ENCODE data around the gene PRKAG2. TPM values are rescaled to one million over a fixed set of nuclear protein-coding genes. Genes with fewer than 3 reads are reported as not detected.
"Not testable (repeated sequence)": the region's sequence is repeated elsewhere in the genome, so short reads cannot be mapped to it uniquely, and the experiment has no call there.

Gene PRKAG2
- total RNA-seq, 2 experiments from 2014 or later, result 16.9 to 18.7 TPM

GRCh38 chr7:151581741-151582140 is 295.2 kb downstream of the PRKAG2 start:
- peaks cover 8% of the 10 kb centered on the region for H3K36me3 Mint-ChIP-seq (ENCODE audit: low read depth)
- H3K4me3 Mint-ChIP-seq, result no peak overlapping the region
- intact Hi-C loops (cut with micrococcal nuclease), result no loop called here
- H3K27ac Mint-ChIP-seq, result no peak overlapping the region
- H3K27me3 Mint-ChIP-seq (ENCODE audit: low read depth), result no peaks in the 10 kb centered on the region
- peaks cover 9% of the 10 kb centered on the region for H3K9me3 Mint-ChIP-seq
- H3K4me1 Mint-ChIP-seq (ENCODE audit: low read depth), result no peaks in the 10 kb centered on the region
- no peak for DNase-seq
- CTCF ChIA-PET, result no interaction called here

GRCh38 chr7:151579644-151580043 is 297.3 kb downstream of the PRKAG2 start:
- CTCF ChIA-PET, result no interaction called here
- intact Hi-C loops (cut with micrococcal nuclease), result loop anchor here (10.0 kb wide), 1 partner anchor 355 kb away; no protein-coding TSS in a partner anchor
- Mint-ChIP-seq H3K9me3 (peaks cover 9% of the 10 kb centered on the region), H3K27me3 (ENCODE audit: low read depth) (no peaks in the 10 kb centered on the region), H3K27ac (no peak overlapping the region), H3K36me3 (ENCODE audit: low read depth) (peaks cover 9% of the 10 kb centered on the region), H3K4me1 (ENCODE audit: low read depth) (no peaks in the 10 kb centered on the region), H3K4me3 (no peak overlapping the region)
- no peak for DNase-seq

- H3K27ac Mint-ChIP-seq, result no peak overlapping the region
- H3K36me3 Mint-ChIP-seq (ENCODE audit: low read depth), result peaks cover 9% of the 10 kb centered on the region
- H3K4me1 Mint-ChIP-seq (ENCODE audit: low read depth), result no peaks in the 10 kb centered on the region
- CTCF ChIA-PET, result interaction anchor here (0.9 to 1.6 kb wide), 3 partner anchors 30 to 423 kb away, joined by 3 to 4 read pairs (median 4); no protein-coding TSS in a partner anchor
- H3K27me3 Mint-ChIP-seq (ENCODE audit: low read depth), result no peaks in the 10 kb centered on the region
- DNase-seq, result no peak
- H3K9me3 Mint-ChIP-seq, result peaks cover 9% of the 10 kb centered on the region
- intact Hi-C loops (cut with micrococcal nuclease), result loop anchor here (10.0 kb wide), 1 partner anchor 359 kb away; no protein-coding TSS in a partner anchor
- no peak overlapping the region for H3K4me3 Mint-ChIP-seq
Measured at GRCh38 chr7:151575410-151575809, 301.5 kb downstream of the PRKAG2 start.

GRCh38 chr7:151573046-151573445 is 303.9 kb downstream of the PRKAG2 start:
- not testable (repeated sequence) for H3K27ac Mint-ChIP-seq; H3K4me1 Mint-ChIP-seq (ENCODE audit: low read depth); H3K4me3 Mint-ChIP-seq; H3K27me3 Mint-ChIP-seq (ENCODE audit: low read depth); H3K9me3 Mint-ChIP-seq; H3K36me3 Mint-ChIP-seq (ENCODE audit: low read depth)
- CTCF ChIA-PET, result interaction anchor here (0.6 to 1.3 kb wide), 3 partner anchors 50 to 1256 kb away, joined by 3 to 5 read pairs (median 5); no protein-coding TSS in a partner anchor
- peak; percentile 27 for DNase-seq
- intact Hi-C loops (cut with micrococcal nuclease), result loop anchor here (5.0 to 10.0 kb wide), 2 partner anchors 134 to 362 kb away; no protein-coding TSS in a partner anchor

- DNase-seq, result no peak
- Mint-ChIP-seq H3K27me3 (ENCODE audit: low read depth) (no peaks in the 10 kb centered on the region), H3K4me1 (ENCODE audit: low read depth) (no peaks in the 10 kb centered on the region), H3K27ac (no peak overlapping the region), H3K4me3 (no peak overlapping the region), H3K9me3 (no peaks in the 10 kb centered on the region), H3K36me3 (ENCODE audit: low read depth) (peaks cover 4% of the 10 kb centered on the region)
- intact Hi-C loops (cut with micrococcal nuclease), result loop anchor here (5.0 to 10.0 kb wide), 2 partner anchors 135 to 363 kb away; no protein-coding TSS in a partner anchor
- CTCF ChIA-PET, result interaction anchor here (0.6 to 1.3 kb wide), 3 partner anchors 51 to 188 kb away, joined by 5 read pairs; no protein-coding TSS in a partner anchor
Measured at GRCh38 chr7:151572136-151572535, 304.8 kb downstream of the PRKAG2 start.

GRCh38 chr7:151571471-151571870 is 305.4 kb downstream of the PRKAG2 start:
- intact Hi-C loops (cut with micrococcal nuclease), result loop anchor here (5.0 to 10.0 kb wide), 2 partner anchors 136 to 363 kb away; no protein-coding TSS in a partner anchor
- Mint-ChIP-seq H3K4me3 (no peak overlapping the region), H3K4me1 (ENCODE audit: low read depth) (no peaks in the 10 kb centered on the region), H3K36me3 (ENCODE audit: low read depth) (peaks cover 4% of the 10 kb centered on the region), H3K9me3 (no peaks in the 10 kb centered on the region), H3K27me3 (ENCODE audit: low read depth) (no peaks in the 10 kb centered on the region), H3K27ac (no peak overlapping the region)
- CTCF ChIA-PET, result interaction anchor here (0.6 to 0.7 kb wide), 2 partner anchors 55 to 546 kb away, joined by 3 to 5 read pairs; no protein-coding TSS in a partner anchor
- DNase-seq, result no peak

GRCh38 chr7:151570366-151570915 is 306.5 kb downstream of the PRKAG2 start:
- Mint-ChIP-seq H3K27ac (no peak overlapping the region), H3K27me3 (ENCODE audit: low read depth) (no peaks in the 10 kb centered on the region), H3K9me3 (no peaks in the 10 kb centered on the region), H3K4me1 (ENCODE audit: low read depth) (no peaks in the 10 kb centered on the region), H3K4me3 (no peak overlapping the region), H3K36me3 (ENCODE audit: low read depth) (peaks cover 3% of the 10 kb centered on the region)
- CTCF ChIA-PET, result interaction anchor here (0.7 to 1.4 kb wide), 4 partner anchors 18 to 189 kb away, joined by 3 to 6 read pairs (median 4); no protein-coding TSS in a partner anchor
- intact Hi-C loops (cut with micrococcal nuclease), result loop anchor here (1.0 to 10.0 kb wide), 4 partner anchors 137 to 364 kb away; no protein-coding TSS in a partner anchor
- DNase-seq, result no peak

GRCh38 chr7:151568956-151569940 is 307.7 kb downstream of the PRKAG2 start:
- DNase-seq, result no peak
- Mint-ChIP-seq H3K4me1 (ENCODE audit: low read depth) (no peaks in the 10 kb centered on the region), H3K27ac (no peak overlapping the region), H3K36me3 (ENCODE audit: low read depth) (peaks cover 3% of the 10 kb centered on the region), H3K27me3 (ENCODE audit: low read depth) (no peaks in the 10 kb centered on the region), H3K4me3 (no peak overlapping the region), H3K9me3 (no peaks in the 10 kb centered on the region)
- CTCF ChIA-PET, result interaction anchor here (0.8 to 1.4 kb wide), 4 partner anchors 51 to 191 kb away, joined by 3 to 6 read pairs (median 4); no protein-coding TSS in a partner anchor
- intact Hi-C loops (cut with micrococcal nuclease), result no loop called here

- peaks cover 3% of the 10 kb centered on the region for H3K36me3 Mint-ChIP-seq (ENCODE audit: low read depth)
- no peak for DNase-seq
- intact Hi-C loops (cut with micrococcal nuclease), result no loop called here
- H3K27ac Mint-ChIP-seq, result no peak overlapping the region
- H3K4me1 Mint-ChIP-seq (ENCODE audit: low read depth), result no peaks in the 10 kb centered on the region
- no peaks in the 10 kb centered on the region for H3K27me3 Mint-ChIP-seq (ENCODE audit: low read depth)
- H3K4me3 Mint-ChIP-seq, result no peak overlapping the region
- H3K9me3 Mint-ChIP-seq, result no peaks in the 10 kb centered on the region
- CTCF ChIA-PET, result interaction anchor here (0.6 to 2.5 kb wide), 2 partner anchors 192 to 735 kb away, joined by 4 to 9 read pairs; no protein-coding TSS in a partner anchor
Measured at GRCh38 chr7:151566897-151567320, 310.0 kb downstream of the PRKAG2 start.

GRCh38 chr7:151565541-151565940 is 311.4 kb downstream of the PRKAG2 start:
- no peak for DNase-seq
- H3K9me3 Mint-ChIP-seq, result no peaks in the 10 kb centered on the region
- intact Hi-C loops (cut with micrococcal nuclease), result no loop called here
- H3K36me3 Mint-ChIP-seq (ENCODE audit: low read depth), result peaks cover 3% of the 10 kb centered on the region
- no peak overlapping the region for H3K4me3 Mint-ChIP-seq
- CTCF ChIA-PET, result interaction anchor here (2.5 kb wide), 1 partner anchor 194 kb away, joined by 9 read pairs; no protein-coding TSS in a partner anchor
- H3K27me3 Mint-ChIP-seq (ENCODE audit: low read depth), result no peaks in the 10 kb centered on the region
- peaks cover 2% of the 10 kb centered on the region for H3K4me1 Mint-ChIP-seq (ENCODE audit: low read depth)
- no peak overlapping the region for H3K27ac Mint-ChIP-seq

- peak overlapping the region; percentile 81 for H3K27ac Mint-ChIP-seq
- no peaks in the 10 kb centered on the region for H3K27me3 Mint-ChIP-seq (ENCODE audit: low read depth)
- peaks cover 10% of the 10 kb centered on the region for H3K36me3 Mint-ChIP-seq (ENCODE audit: low read depth)
- intact Hi-C loops (cut with micrococcal nuclease), result no loop called here
- peak overlapping the region; percentile 31 for H3K4me3 Mint-ChIP-seq
- no peaks in the 10 kb centered on the region for H3K9me3 Mint-ChIP-seq
- CTCF ChIA-PET, result no interaction called here
- peaks cover 14% of the 10 kb centered on the region for H3K4me1 Mint-ChIP-seq (ENCODE audit: low read depth)
- no peak for DNase-seq
Measured at GRCh38 chr7:151560243-151560642, 316.7 kb downstream of the PRKAG2 start.
